Pancreas (tissue), 10 donors: ENCODE measurements around the gene GAB2. TPM values are rescaled to one million over a fixed set of nuclear protein-coding genes. Genes with fewer than 3 reads are reported as not detected.

Source experiments
- ATAC-seq, 4 donors: fragments of 200-7000 bp; cut with Tn5 transposase; one replicate each; pipeline versions ENCODE4 v1.8.0 to v1.9.1; 2020; ENCODE audit warnings: mild to moderate bottlenecking in 4 of 4, moderate library complexity in 4 of 4
- DNase-seq, 6 donors: peaks; one replicate each; pipeline ENCODE4 v3.0.0-alpha.2; 2020
- FAIRE-seq: peaks from 2 replicates; lab custom pipeline; 2012; peaks lifted over from hg19 to GRCh38; lab: Jason Lieb, UNC
- H3K27ac ChIP-seq, 4 donors: fragments of 200-600 bp; sonication (generic); 1 replicate in 3 of 4; 2 replicates in 1 of 4; pipeline versions ENCODE4 v1.5.0 to v1.8.0; 2020
- H3K27me3 ChIP-seq, 4 donors: fragments of 200-600 bp; one replicate each; pipeline ENCODE4 v1.8.0; 2021
- H3K36me3 ChIP-seq, 3 donors: fragments of 200-600 bp; sonication (generic) in 1 of 3; one replicate each; pipeline versions ENCODE4 v1.5.0 to v1.8.0; 2020 to 2021
- H3K4me1 ChIP-seq, 3 donors: fragments of 200-600 bp; one replicate each; pipeline ENCODE4 v1.8.0; 2021
- H3K4me3 ChIP-seq, 4 donors: fragments of 200-600 bp; sonication (generic) in 2 of 4; one replicate each; pipeline versions ENCODE4 v1.5.0 to v1.8.0; 2020 to 2021
- H3K9me3 ChIP-seq, 4 donors: fragments of 200-600 bp; one replicate each; pipeline ENCODE4 v1.8.0; 2021
- whole genome bisulfite sequencing, 2 donors: extraction: QIAGEN DNeasy Blood & Tissue Kit; methylation state at CpG; one replicate each; pipeline ENCODE4 v1.1.7; 2013; 5-methylcytosine and 5-hydroxymethylcytosine counted together
- intact Hi-C, 3 donors: fragments of 100-400 bp; cut with DNase I; formaldehyde crosslinking; loops; one replicate each; pipeline versions ENCODE4 v1.11.1 to v1.14.2; 2022
- polyA plus RNA-seq, 2 donors: library from polyadenylated mRNA; stranded (reverse); fragments of 200-250 nt; gene quantifications; one replicate each; pipeline ENCODE4 v1.2.3, GENCODE V29; 2013
- total RNA-seq, 6 donors: library from RNA; stranded (reverse); fragmentation: NEBNext Ultra II Directional in 4 of 6; extraction: Animal tissue kit (Norgen Biotek cat#: 25700) in 4 of 6; gene quantifications; one replicate each; pipeline versions ENCODE4 v1.2.1 to v1.2.4, GENCODE V29; 2021 to 2023
- TF ChIP-seq, protein P1 (sequence below), 4 donors: fragments of 200-600 bp; sonication (generic) in 3 of 4; IDR thresholded peaks; one replicate each; pipeline versions ENCODE4 v1.5.0 to v1.8.0; 2021; ENCODE audit warnings: antibody characterized with exemption in 4 of 4
- donor health status: healthy with polysubstance abuse.
- donor health status: DM: no; HTN: no; CAD: no; lungs with moderate emphysema.
- donor health status: DM: no; HTN: no; CAD: no.
- donor health status: control.
- donor health status: control.
- donor health status: Bipolar disorder and iron deficiency.
- donor health status: DM: yes; HTN: yes; CAD: no.
- donor health status: DM: no; HTN: no; CAD: no.
- donor health status: DM: no; HTN: no; CAD: no.
- donor health status: DM: yes; HTN: yes; CAD: no.

GAB2 gene
- total and polyA plus RNA-seq, 8 donors, result 3.1 to 17.8 (median 9.4) TPM

- WGBS, 2 donors, result 85 to 87% methylated on average over 2 of the region's 2 CpGs
- H3K27ac ChIP-seq, result no peak overlapping the region
- intact Hi-C loops, result no loop called here
- ATAC-seq, result no peak
- FAIRE-seq, result no peak
- no peaks in the 10 kb centered on the region for H3K4me1 ChIP-seq
- no peaks in the 10 kb centered on the region for H3K27me3 ChIP-seq
- H3K4me3 ChIP-seq, result no peak overlapping the region
- no peaks in the 10 kb centered on the region for H3K9me3 ChIP-seq
- no peaks in the 10 kb centered on the region for H3K36me3 ChIP-seq
- TF ChIP-seq, protein P1, sequence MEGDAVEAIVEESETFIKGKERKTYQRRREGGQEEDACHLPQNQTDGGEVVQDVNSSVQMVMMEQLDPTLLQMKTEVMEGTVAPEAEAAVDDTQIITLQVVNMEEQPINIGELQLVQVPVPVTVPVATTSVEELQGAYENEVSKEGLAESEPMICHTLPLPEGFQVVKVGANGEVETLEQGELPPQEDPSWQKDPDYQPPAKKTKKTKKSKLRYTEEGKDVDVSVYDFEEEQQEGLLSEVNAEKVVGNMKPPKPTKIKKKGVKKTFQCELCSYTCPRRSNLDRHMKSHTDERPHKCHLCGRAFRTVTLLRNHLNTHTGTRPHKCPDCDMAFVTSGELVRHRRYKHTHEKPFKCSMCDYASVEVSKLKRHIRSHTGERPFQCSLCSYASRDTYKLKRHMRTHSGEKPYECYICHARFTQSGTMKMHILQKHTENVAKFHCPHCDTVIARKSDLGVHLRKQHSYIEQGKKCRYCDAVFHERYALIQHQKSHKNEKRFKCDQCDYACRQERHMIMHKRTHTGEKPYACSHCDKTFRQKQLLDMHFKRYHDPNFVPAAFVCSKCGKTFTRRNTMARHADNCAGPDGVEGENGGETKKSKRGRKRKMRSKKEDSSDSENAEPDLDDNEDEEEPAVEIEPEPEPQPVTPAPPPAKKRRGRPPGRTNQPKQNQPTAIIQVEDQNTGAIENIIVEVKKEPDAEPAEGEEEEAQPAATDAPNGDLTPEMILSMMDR (IDR thresholded peaks at IDR 0.05), result no peak
- DNase-seq, result no peak
Observed at GRCh38 chr11:78450866-78451265, 33.2 kb upstream of the GAB2 start.

- WGBS, 2 donors, result 91 to 94% methylated on average over 4 of the region's 4 CpGs
- H3K4me3 ChIP-seq, result no peak overlapping the region
- no peak overlapping the region for H3K27ac ChIP-seq
- intact Hi-C loops, result no loop called here
- no peaks in the 10 kb centered on the region for H3K4me1 ChIP-seq
- H3K36me3 ChIP-seq, result no peaks in the 10 kb centered on the region
- DNase-seq (no peak), ATAC-seq (no peak), FAIRE-seq (no peak)
- TF ChIP-seq, protein P1 (IDR thresholded peaks at IDR 0.05), result no peak
- H3K9me3 ChIP-seq, result no peaks in the 10 kb centered on the region
- H3K27me3 ChIP-seq, result no peaks in the 10 kb centered on the region
Observed at GRCh38 chr11:78449866-78450265, 32.2 kb upstream of the GAB2 start.

DNA sequence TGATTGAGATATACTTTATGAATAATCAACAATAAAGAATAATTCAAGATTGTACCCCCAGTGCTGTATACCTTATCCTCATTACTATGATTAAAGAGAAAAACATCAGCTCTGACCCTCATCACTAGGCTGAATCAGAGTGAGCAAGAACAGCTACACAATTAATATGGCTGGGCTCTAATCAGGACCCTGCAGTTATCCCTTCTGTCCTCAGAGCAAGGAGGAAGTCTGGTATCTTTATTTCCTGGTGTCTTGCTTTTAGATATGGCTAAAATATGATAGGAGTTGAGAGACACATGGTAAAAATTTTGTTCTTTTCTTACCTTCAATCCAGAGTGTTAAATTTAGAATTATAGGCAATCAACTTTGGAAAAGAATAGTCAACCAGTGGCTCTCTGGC, 28.6 kb upstream of the GAB2 start:
- TF ChIP-seq, protein P1 (IDR thresholded peaks at IDR 0.05), result no peak
- no peaks in the 10 kb centered on the region for H3K9me3 ChIP-seq
- FAIRE-seq, result no peak
- H3K4me1 ChIP-seq, result no peaks in the 10 kb centered on the region
- ATAC-seq, result no peak
- intact Hi-C loops, result no loop called here
- H3K27ac ChIP-seq, result no peak overlapping the region
- H3K27me3 ChIP-seq, result no peaks in the 10 kb centered on the region
- DNase-seq, result no peak
- H3K4me3 ChIP-seq, result no peak overlapping the region
- H3K36me3 ChIP-seq, result no peaks in the 10 kb centered on the region

- intact Hi-C loops, result no loop called here
- FAIRE-seq (no peak), ATAC-seq (no peak), DNase-seq (no peak)
- WGBS, 2 donors, result 85 to 89% methylated on average over 1 of the region's 1 CpG
- Histone ChIP-seq H3K27ac (no peak overlapping the region), H3K36me3 (no peaks in the 10 kb centered on the region), H3K27me3 (no peaks in the 10 kb centered on the region), H3K9me3 (no peaks in the 10 kb centered on the region), H3K4me3 (no peak overlapping the region), H3K4me1 (no peaks in the 10 kb centered on the region)
- TF ChIP-seq, protein P1 (IDR thresholded peaks at IDR 0.05), result no peak
Observed at GRCh38 chr11:78444726-78445125, 27.1 kb upstream of the GAB2 start.

DNA sequence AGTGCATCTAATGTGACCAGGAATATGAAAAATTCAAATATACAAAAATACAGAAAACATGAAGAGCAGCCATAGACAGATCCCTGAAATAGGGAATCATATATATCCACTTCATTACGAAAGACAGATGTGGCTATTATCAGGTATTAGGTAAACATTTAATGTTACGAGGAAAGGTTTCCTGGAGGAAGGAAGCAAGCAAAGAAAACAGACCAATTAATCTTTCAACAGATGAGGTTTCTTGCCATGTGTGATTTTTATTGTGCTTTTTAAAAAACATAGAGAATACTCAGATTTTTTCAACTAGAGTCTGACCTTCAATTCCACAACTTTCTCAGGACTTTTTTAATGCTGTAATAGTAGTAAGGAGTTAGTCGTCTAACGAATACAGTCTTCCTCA, 24.3 kb upstream of the GAB2 start:
- WGBS, 2 donors, result 82 to 84% methylated on average over 4 of the region's 4 CpGs
- Histone ChIP-seq H3K4me1 (no peaks in the 10 kb centered on the region), H3K27ac (no peak overlapping the region), H3K36me3 (no peaks in the 10 kb centered on the region), H3K27me3 (no peaks in the 10 kb centered on the region), H3K9me3 (no peaks in the 10 kb centered on the region), H3K4me3 (no peak overlapping the region)
- intact Hi-C loops, result no loop called here
- DNase-seq (no peak), ATAC-seq (no peak), FAIRE-seq (no peak)
- TF ChIP-seq, protein P1 (IDR thresholded peaks at IDR 0.05), result no peak
